Right atrium auricular region (tissue), 2 donors: ENCODE results near the gene SPART. TPM values are rescaled to one million over a fixed set of nuclear protein-coding genes. Genes with fewer than 3 reads are reported as not detected.
A peak's percentile ranks its signal among the peaks of the same experiment; 100 is the strongest.
"Not testable (repeated sequence)": the region's sequence is repeated elsewhere in the genome, so short reads cannot be mapped to it uniquely, and the experiment has no call there.

Source experiments
- DNase-seq: peaks from one replicate; pipeline ENCODE4 v3.0.0-alpha.2; 2019; ENCODE audit warnings: low spot score
- H3K27ac ChIP-seq, 2 donors: fragments of 200-600 bp; sonication (generic); 1 replicate in 1 of 2; 2 replicates in 1 of 2; pipeline ENCODE4 v1.5.1; 2016 to 2019
- H3K27me3 ChIP-seq, 2 donors: fragments of 200-600 bp; sonication (generic); one replicate each; pipeline versions ENCODE4 v1.5.1 to v1.6.0; 2017 to 2019
- H3K36me3 ChIP-seq: fragments of 200-600 bp; sonication (generic); one replicate; pipeline ENCODE4 v1.5.1; 2016
- H3K4me1 ChIP-seq, 2 donors: fragments of 200-600 bp; sonication (generic); one replicate each; pipeline versions ENCODE4 v1.5.1 to v1.6.0; 2017 to 2019
- H3K4me3 ChIP-seq, 2 donors: fragments of 200-600 bp; sonication (generic); 1 replicate in 1 of 2; 2 replicates in 1 of 2; pipeline ENCODE4 v1.5.1; 2017 to 2019; ENCODE audit warnings: mild to moderate bottlenecking in 1 of 2, moderate library complexity in 1 of 2
- H3K9me3 ChIP-seq, 2 donors: fragments of 200-600 bp; sonication (generic); one replicate each; pipeline ENCODE4 v1.5.1; 2019
- total RNA-seq, 2 donors: library from RNA; depleted of rRNA; stranded (reverse); fragments of >200 nt; gene quantifications; one replicate each; pipeline ENCODE4 v1.1.0, GENCODE V29; 2016
- TF ChIP-seq, protein P1 (sequence below), 2 donors: fragments of 200-600 bp; sonication (generic); IDR thresholded peaks; one replicate each; pipeline ENCODE4 v1.5.1; 2019; ENCODE audit warnings: antibody characterized with exemption in 2 of 2

SPART gene
- total RNA-seq, 2 donors from 2014 or later = 34.1 to 36.3 TPM

DNA sequence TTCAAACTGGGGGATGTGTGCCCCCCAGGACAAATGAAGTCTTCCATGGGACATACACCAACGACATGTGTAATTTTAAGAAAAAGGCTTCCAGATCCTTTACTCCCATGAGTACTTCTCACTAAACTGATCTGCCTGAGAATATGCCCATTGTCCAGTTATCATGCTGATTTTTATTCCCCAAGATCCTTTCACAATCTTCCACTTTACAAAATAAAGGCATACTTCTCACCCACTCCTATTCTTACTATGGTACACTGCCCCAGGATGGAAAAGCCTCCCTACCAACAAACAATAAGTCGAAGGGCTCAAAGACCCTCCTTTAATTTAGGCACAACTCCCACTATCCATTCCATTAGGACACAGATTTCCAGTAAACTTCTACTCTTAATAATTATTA lies 3.5 kb downstream of the SPART start:
- TF ChIP-seq, protein P1, sequence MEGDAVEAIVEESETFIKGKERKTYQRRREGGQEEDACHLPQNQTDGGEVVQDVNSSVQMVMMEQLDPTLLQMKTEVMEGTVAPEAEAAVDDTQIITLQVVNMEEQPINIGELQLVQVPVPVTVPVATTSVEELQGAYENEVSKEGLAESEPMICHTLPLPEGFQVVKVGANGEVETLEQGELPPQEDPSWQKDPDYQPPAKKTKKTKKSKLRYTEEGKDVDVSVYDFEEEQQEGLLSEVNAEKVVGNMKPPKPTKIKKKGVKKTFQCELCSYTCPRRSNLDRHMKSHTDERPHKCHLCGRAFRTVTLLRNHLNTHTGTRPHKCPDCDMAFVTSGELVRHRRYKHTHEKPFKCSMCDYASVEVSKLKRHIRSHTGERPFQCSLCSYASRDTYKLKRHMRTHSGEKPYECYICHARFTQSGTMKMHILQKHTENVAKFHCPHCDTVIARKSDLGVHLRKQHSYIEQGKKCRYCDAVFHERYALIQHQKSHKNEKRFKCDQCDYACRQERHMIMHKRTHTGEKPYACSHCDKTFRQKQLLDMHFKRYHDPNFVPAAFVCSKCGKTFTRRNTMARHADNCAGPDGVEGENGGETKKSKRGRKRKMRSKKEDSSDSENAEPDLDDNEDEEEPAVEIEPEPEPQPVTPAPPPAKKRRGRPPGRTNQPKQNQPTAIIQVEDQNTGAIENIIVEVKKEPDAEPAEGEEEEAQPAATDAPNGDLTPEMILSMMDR (IDR thresholded peaks at IDR 0.05) = no peak
- no peaks in the 10 kb centered on the region for H3K9me3 ChIP-seq
- H3K27me3 ChIP-seq = no peaks in the 10 kb centered on the region
- no peaks in the 10 kb centered on the region for H3K36me3 ChIP-seq
- no peak overlapping the region for H3K27ac ChIP-seq
- no peak overlapping the region for H3K4me3 ChIP-seq
- no peak for DNase-seq
- peaks cover 0 to 22% of the 10 kb centered on the region in 2 donors for H3K4me1 ChIP-seq

DNA sequence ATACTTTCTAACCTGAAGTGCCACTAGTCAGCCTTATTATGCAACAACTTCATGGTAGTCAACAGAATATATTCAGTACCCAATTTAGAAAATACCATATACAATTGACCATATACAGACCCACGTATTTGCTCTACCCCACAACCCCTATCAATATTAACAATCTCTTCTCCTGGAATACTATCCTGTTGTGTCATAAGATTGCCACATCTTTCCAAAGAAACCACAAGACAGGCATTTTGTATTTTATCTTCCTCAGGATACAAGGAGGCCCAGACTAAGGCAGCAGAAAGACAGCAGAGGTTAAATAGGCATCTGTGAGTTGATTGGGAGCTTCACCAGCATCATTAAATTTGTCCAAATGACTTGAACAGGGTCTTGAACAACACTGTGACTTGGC lies 4.5 kb downstream of the SPART start:
- H3K36me3 ChIP-seq = no peaks in the 10 kb centered on the region
- TF ChIP-seq, protein P1 (IDR thresholded peaks at IDR 0.05) = no peak
- no peak for DNase-seq
- H3K9me3 ChIP-seq = no peaks in the 10 kb centered on the region
- peaks cover 0 to 22% of the 10 kb centered on the region in 2 donors for H3K4me1 ChIP-seq
- H3K27ac ChIP-seq = peak overlapping the region in 1 of 2 donors; percentile 3
- H3K4me3 ChIP-seq = no peak overlapping the region
- no peaks in the 10 kb centered on the region for H3K27me3 ChIP-seq

DNA sequence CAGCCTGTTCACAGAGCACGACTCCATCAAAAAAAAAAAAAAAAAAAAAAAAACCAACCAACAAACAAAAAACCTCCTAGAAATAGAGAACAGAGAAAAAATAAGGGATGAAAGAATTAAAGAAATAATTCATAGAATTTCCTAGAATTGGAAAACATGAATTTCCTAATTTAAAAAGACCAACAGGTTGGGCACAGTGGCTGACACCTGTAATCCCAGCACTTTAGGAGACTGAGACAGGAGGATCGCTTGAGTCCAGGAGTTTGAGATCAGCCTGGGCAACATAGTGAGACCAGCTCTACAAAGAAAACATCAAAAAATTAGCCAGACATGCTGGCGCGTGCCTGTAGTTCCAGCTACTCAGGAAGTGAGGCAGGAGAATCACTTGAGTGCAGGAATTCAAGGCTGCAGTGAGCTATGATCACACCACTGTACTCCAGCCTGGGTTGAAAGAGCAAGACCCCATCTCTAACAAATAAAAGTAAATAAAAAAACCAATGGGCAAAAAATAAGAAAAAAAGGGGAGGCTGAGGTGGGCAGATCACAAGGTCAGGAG lies 6.5 kb downstream of the SPART start:
- Histone ChIP-seq H3K27ac (no peak overlapping the region), H3K4me1 (peaks cover 0 to 20% of the 10 kb centered on the region in 2 donors)
- TF ChIP-seq, protein P1 (IDR thresholded peaks at IDR 0.05) = no peak

DNA sequence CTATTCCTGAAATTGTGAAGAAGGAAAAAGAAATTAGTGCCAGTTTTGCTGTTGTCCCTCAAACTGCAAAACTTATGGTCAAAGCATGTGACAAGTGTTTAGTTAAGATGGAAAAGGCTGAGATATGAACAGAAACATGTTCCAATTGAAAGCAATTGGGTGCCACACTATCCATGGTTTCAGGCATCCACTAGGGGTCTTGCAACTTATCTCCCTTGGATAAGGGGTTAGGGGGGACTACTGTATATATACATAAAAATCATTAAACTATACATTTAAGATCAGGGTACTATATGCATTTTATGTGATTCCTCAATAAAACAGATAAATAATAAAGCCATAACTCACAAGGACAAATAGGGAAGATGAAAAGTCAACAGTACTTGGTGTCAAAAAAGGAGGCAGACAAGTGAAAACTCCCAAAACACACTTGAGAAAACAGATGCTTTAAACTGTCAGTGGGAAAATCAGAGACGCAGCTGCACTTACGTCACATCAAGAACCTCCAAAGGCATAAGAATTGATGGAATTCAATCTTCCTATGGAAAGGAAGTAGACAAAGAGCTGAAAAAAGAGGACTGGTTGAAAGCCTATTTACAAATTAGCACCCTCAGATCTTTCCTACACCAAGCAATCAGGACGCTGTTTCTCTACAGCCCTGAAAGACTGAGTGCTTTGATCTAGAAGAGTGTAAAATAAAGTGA lies 8.1 kb downstream of the SPART start:
- Histone ChIP-seq H3K4me3 (no peak overlapping the region), H3K9me3 (no peaks in the 10 kb centered on the region), H3K36me3 (no peaks in the 10 kb centered on the region), H3K4me1 (peaks cover 0 to 17% of the 10 kb centered on the region in 2 donors), H3K27ac (no peak overlapping the region), H3K27me3 (no peaks in the 10 kb centered on the region)
- no peak for DNase-seq
- TF ChIP-seq, protein P1 (IDR thresholded peaks at IDR 0.05) = no peak

More for the DNA sequence above, 6.5 kb downstream of the SPART start:
- H3K27me3 ChIP-seq = no peaks in the 10 kb centered on the region
- no peak overlapping the region for H3K4me3 ChIP-seq
- no peaks in the 10 kb centered on the region for H3K9me3 ChIP-seq
- DNase-seq = no peak
- H3K36me3 ChIP-seq = no peaks in the 10 kb centered on the region

DNA sequence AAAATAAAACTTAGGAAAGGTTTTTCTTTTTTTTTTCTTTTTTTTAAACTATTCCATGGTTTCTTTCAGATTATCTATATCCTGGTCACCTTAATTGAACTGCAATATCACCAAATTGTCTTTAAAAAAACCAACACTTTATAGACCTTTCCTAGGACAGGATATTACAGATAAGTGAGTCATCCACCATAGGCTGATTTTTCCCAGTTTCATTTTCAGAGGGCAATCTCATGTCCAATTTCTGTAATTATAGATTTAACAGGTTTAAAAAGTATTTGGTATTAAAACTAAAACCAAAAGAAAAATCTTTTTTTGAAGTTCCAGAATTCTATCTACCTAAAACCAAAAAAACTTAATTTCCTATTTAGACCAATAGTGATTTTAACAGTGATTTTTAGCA lies 13.2 kb downstream of the SPART start:
- Histone ChIP-seq H3K4me1 (peaks cover 0 to 18% of the 10 kb centered on the region in 2 donors), H3K27me3 (no peaks in the 10 kb centered on the region), H3K27ac (no peak overlapping the region), H3K9me3 (no peaks in the 10 kb centered on the region), H3K4me3 (no peak overlapping the region), H3K36me3 (peaks cover 20% of the 10 kb centered on the region)
- TF ChIP-seq, protein P1 (IDR thresholded peaks at IDR 0.05) = no peak
- no peak for DNase-seq

DNA sequence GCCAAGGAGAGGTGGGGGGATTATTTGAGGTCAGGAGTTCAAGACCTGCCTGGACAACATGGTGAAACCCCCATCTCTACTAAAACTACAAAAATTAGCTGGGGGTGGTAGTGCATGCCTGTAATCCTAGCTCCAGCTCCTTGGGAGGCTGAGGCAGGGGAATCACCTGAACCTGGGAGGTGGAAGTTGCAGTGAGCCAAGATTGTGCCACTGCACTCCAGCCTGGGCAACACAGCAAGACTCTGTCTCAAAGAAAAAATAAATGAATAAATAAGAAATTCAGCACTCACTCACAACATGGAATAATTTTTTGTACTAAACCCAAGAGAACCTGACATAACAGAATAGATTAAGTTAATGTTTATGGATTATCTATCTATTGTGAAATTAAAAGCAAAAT lies 13.9 kb downstream of the SPART start:
- H3K27ac ChIP-seq, DNase-seq, H3K27me3 ChIP-seq, H3K4me3 ChIP-seq, H3K9me3 ChIP-seq: not testable (repeated sequence)
- Histone ChIP-seq H3K36me3 (peaks cover 26% of the 10 kb centered on the region), H3K4me1 (peaks cover 0 to 18% of the 10 kb centered on the region in 2 donors)
